GM19467 (cell line): ENCODE data around the gene MSANTD2.

Experiments
- ATAC-seq: cut with Tn5 transposase; IDR thresholded peaks from one replicate; pipeline ENCODE4 v1.9.1; 2021; ENCODE audit warnings: mild to moderate bottlenecking, moderate library complexity; ENCODE audit not compliant: unreplicated experiment

The MSANTD2 gene

DNA sequence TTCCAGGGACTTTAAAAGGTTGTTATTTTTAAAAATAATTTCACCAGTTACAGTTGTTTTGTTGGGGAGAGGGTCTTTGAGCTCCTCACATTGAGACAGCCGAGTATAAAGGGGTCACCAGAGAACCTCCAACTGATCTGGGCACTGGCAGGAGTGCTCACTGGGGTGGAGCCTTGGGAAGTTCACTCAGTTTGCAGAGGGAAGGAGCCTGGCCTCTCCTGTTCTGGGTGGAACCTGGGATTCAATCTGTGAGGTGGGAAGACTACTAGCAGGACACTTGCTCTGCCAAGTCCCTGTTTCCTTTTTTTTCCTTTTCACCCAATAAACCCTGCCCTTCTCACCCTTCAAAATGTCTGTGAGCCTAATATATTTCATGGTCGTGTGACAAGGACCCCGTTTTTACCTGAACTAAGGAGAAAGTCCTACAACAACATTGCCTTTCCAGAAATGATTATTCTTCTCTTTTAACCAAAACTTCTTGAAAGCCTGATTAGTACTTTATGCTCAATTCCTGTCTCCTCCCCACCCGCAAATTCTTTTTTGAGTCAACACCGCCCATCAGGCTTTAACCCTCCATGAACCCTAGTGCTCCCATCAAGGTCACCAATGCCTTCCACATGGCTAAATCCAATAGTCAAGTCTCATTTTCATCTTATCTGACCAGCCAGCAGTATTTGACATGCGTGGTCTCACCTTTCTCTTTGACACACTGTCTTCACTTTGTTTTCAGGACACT, 22.0 kb upstream of the MSANTD2 start:
- no peak for ATAC-seq

DNA sequence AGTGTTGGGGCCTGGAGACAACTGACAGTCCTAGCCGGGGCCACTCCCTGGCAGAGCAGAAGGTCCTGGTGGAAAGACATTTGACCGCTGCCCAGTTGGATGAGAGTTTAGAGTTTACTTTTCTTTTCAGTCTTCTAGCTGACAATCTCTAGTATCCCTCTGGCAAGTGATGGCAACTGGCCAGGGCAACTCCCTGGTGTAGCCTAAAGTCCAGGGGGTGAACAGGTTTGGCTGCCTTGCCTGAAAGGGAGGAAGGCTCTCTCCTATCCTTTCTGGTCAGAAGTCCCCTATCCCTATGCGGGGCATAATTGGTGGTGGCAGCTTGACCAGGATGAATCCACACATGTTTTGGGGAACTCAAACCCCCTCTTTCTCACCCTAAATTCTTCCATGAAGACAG, 16.8 kb upstream of the MSANTD2 start:
- ATAC-seq: no peak

DNA sequence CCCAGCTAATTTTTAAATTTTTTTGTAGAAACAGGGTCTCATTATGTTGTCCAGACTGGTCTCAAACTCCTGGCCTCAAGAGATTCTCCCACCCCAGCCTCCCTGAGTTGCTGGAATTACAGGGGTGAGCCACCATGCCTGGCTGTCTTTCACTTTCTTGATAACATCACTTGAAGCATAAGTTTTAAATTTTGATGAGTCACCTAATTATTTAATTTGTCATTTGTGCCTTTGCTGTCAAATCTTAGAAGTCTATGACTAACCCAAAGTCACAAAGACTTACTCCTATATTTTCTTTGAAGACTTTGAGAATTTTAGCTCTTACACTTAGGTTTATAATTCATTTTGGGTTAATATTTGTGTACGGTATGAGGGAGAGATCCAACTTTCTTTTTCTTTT, 14.5 kb upstream of the MSANTD2 start:
- ATAC-seq: no peak

- ATAC-seq: no peak
These were observed 12.7 kb upstream of the MSANTD2 start for GRCh38 chr11:124812876-124813275.

DNA sequence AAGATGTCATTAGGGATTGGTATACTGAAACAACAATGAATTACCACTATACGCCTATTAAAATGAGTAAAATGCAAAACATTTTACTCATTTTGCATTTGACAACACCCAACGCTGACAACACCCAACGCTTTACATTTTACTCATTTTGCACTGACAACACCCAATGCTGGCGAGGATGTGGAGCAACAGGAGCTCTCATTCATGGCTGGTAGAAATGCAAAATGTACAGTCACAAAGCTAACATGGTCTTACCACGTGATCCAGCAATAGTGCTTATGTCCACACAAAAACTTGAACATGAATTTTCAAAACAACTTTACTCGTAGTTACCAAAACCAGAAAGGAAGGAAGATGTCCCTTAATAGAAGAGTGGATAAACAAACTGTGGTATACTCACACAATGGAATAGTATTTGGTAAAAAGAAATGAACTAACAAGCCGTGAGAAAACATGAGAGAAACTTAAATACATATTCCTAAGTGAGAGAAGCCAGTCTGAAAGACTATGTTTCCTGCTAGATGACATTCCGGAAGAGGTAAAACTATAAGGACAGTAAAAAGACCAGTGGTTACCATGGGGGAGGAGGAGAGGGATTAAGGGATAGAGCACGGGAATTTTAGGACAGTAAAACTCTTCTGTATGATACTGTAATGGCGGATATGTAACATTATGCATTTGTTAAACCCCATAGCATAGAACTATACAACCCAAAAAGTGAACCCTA, 11.4 kb upstream of the MSANTD2 start:
- no peak for ATAC-seq

DNA sequence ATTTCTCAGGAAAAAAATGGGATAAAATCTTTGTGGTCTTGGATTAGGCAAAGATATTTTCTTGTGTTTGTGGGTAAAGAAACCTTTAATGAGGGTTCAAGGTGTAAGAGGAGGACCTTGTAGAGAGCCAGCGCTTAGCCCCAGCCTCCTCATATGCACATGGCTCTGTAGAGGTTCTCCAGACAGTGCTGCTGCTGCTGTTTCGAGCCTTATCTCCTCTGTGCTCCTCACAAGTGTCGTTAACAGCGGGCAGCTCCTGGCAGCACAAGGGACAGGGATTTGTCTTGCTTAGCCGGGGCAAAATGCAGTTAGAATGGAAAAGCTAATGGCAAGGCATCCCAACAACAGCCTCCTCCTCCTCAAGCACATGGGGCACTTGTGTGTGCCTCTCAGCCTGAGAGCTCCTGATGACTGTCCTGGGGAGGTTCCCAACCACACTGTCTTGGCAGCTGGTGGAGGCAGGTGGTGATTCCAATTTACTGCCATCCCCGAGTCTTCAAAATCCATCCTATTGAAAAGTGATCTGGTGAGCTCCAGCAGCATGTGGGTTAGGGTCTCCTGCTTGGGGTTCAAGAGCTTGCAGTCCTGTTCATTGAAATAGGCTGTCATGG, 7.6 kb upstream of the MSANTD2 start:
- no peak for ATAC-seq

DNA sequence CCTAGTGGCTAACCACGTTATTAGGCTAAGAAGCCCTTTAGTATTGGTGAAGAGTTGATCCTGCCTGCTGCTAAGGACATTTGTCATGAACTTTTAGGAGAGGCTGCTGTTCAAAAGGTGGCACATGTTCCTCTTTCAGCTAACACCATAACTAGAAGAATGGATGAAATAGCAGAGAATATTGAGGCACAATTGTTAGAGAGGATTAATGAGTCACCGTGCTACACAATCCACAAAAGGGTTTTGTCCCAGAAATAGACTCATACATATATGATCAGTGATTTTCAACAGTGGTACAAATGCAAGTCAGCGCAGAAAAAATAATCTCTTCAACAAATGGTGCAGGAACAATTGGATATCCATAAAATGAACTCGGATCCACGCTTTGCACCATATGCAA, 7.0 kb upstream of the MSANTD2 start:
- no peak for ATAC-seq

DNA sequence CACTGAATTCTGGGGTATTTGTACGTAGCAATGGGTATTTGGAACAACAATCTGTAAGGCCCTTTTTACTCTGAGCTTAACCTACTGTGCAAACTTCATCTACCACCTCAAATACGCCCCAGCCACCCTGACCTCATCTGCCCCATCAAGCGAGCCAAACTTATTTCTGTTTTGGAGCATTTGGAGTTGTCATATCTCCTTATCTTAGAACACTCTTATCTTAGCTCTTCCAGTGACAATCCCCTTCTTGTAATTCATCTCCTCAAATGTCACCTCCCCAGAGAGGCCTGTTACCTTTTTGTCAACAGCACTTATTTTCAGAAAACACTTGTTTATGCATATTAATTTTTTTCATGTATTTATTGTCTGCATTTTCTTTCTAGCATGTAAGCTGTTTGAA, 4.7 kb upstream of the MSANTD2 start:
- ATAC-seq: no peak

DNA sequence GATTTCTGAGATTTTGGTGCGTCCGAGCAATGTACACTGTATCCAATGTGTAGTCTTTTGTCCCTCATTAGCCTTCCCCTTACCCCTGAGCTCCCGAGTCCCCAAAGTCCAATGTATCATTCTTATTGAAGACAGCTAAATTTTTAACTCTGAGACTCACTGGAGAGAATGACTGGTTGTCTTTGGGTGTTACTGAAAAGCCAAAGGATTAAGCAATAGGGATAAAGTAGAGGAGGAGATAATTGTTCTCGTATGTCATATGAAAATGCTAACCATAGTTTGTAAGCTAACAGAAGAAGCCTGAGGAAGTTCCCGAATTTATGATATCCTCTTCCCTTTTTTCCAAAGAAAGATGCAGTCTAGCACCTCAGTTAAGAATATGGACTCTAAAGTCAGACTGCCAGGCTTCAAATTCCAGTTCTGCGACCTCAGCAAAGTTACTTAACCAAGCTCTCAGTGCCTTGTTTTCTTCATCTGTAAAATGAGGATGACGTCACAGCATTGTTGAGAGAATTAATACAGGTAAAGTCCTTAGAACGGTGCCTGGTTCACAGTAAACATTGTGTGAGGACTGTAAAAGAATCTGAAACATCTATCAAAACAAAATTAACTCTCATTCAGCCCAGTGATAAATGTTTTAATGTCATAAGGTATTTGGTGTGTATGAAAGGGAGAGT, 1.6 kb upstream of the MSANTD2 start:
- no peak for ATAC-seq

DNA sequence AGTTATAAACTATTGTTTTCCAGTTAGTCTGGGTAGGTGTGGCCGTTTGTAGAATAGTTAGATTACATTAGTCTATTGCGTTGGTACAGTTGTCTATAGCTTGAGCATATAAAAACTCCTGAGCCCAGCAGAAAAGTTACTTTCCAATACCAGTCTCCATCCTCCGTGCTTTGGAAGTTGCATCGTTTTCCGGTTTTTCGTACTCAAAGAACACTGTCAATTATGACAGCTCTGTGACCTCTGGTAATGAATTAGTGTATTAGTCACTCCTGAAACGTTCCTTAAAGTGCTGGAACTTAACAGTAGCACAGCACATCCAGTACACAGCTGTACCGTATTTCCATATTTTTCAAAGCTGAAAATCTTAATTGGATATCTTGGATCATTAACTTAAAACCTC, 808 bp upstream of the MSANTD2 start:
- ATAC-seq: no peak

GRCh38 chr11:124799348-124800225, 619 bp downstream of the MSANTD2 start:
- peak; percentile 35 for ATAC-seq

GRCh38 chr11:124798991-124799347, 1.2 kb downstream of the MSANTD2 start:
- peak; percentile 18 for ATAC-seq

- ATAC-seq: no peak
These were observed 3.9 kb downstream of the MSANTD2 start for GRCh38 chr11:124796312-124796711.

DNA sequence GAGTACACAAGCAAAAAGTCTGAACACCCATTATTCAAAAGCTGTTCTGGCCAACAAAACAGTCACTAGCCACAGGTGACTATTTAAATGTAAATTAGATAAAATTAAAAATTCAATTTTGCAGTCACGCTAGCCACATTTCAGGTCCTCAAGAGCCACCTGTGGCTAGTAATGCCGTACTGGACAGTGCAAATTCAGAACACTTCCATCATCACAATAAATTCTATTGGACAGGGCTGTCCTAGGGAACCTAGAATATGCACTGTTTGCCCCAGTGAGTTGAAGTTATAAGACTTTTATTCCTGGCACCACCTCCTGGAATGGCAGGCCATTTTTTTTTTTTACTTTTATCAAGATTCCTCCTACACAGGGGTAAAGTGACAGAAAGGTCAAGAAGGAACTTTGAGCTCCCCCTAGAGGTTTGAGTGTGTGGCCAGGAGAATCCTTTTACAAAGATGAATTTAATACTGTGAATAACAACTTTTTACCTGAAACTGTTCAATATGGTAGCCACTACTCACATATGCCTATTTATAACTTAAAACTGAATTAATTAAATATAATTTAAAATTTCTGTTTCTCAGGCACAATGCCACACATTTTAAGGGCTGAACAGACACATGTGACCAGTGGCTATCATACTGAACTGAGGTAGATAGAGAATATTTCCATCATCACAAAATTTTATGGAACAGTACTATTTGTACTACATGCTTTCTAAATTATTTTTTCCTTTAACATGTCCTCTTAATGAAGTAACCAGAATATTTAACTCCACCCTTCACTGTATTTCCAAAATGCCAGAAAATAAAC, 6.5 kb downstream of the MSANTD2 start:
- ATAC-seq: no peak

DNA sequence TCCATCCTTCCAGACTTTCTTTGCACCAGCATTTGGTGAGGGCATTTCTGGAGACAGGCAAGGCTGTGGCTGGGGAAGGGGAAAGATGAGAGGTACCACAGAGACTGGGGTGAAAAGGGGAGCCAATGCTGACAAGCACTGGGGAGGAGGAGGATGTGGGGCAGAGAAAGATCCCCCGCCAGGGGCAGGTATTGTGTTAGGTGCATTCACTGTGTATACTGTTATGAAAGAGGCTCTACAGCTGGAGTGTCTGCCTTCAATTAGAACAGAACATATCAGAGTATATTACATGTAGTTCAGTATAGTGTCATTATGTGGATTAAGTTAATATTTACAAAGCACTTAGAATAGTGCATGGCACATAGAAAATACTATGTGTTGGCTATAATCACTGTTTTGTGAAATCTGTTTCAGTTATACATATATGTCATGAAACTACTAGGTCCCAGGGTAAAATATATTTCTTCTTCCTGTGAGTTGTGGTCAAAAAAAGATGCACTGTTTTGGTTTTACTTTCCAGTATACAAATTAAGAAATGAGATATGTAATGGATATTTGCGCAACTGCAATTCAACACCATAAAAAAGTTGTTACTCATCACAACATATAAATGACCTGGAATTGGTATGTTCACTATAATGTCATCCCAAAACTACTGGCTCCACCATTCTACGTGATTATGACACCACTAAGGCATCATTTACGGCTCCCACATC, 8.4 kb downstream of the MSANTD2 start:
- ATAC-seq: peak; percentile 58

DNA sequence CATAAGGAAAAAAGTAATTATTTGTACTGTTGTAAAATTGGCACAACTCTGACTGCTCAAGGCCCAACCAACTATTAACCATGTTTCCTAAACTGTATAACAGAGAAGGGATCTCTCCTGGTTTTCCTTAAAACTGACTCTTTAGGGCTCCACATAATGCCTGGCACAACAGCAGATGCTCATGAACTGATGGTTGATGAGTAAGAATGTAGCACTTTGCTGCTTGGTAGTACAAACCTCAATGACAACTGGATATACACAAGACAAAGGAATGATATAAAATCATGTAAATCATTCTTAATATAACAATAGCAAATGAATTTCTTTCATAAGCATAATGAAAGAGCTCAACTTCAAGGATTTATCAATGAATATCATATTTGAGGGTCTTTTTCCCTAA, 11.7 kb downstream of the MSANTD2 start:
- ATAC-seq: no peak

DNA sequence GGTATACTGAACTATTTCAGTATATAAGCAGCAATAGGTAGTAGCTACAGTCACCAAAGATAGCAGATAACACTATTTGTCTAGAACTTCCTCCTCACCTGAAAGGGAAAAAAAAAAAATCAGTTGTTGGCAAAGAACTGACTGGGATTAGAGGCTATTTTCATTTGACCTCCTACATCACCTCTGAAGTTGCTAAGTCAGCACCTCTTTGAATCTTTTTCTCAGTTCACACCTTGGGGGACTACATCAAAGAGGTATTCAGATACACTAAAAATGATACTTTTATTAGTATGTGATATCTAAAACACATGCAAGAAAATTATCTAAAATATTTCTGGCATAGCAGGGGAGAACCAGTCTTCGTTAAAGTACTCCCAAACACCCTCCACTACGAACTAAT, 16.2 kb downstream of the MSANTD2 start:
- ATAC-seq: no peak

DNA sequence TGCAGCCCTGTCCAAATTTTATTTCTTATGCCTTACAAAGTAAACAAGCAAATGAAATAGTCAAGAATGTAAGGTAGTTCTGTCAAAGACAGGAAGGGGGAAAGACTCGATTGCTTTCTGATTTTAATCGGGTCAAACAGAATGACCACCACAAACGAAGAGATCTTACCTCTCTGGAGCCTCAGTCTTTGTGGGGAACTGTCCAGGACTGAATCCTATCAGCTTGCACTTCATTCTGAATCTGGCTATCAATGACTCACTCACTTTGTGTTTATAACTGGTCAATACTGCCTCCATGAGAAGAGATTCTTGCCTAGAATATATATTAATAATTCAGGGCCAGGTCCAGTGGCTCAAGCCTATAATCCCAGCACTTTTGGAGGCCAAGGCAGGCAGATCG, 17.2 kb downstream of the MSANTD2 start:
- no peak for ATAC-seq

- ATAC-seq: no peak
These were observed 20.6 kb downstream of the MSANTD2 start for GRCh38 chr11:124779568-124779967.
